Superior temporal gyrus (tissue), 1 donor: ENCODE results near the gene NFIA.

Experiments used
- DNase-seq: peaks from one replicate; pipeline ENCODE4 v3.0.0-alpha.2; 2016; ENCODE audit errors: extremely low spot score

The NFIA gene

GRCh38 chr1:61395146-61395800, 312.9 kb downstream of the NFIA start:
- DNase-seq, result no peak

GRCh38 chr1:61397495-61397894, 315.1 kb downstream of the NFIA start:
- no peak for DNase-seq

GRCh38 chr1:61397935-61398334, 315.6 kb downstream of the NFIA start:
- DNase-seq, result no peak

- no peak for DNase-seq
These were observed 316.8 kb downstream of the NFIA start for GRCh38 chr1:61399199-61399598.

- DNase-seq, result no peak
These were observed 317.9 kb downstream of the NFIA start for GRCh38 chr1:61400131-61400770.

- DNase-seq, result no peak
These were observed 318.6 kb downstream of the NFIA start for GRCh38 chr1:61400997-61401396.

- DNase-seq, result no peak
These were observed 321.6 kb downstream of the NFIA start for GRCh38 chr1:61403679-61404596.

- DNase-seq, result no peak
These were observed 322.4 kb downstream of the NFIA start for GRCh38 chr1:61404597-61405376.

GRCh38 chr1:61406467-61406866, 324.1 kb downstream of the NFIA start:
- DNase-seq, result no peak

- DNase-seq, result peak; percentile 28
These were observed 330.2 kb downstream of the NFIA start for GRCh38 chr1:61412601-61413000.

GRCh38 chr1:61419196-61419595, 336.8 kb downstream of the NFIA start:
- DNase-seq, result no peak

GRCh38 chr1:61419657-61420056, 337.3 kb downstream of the NFIA start:
- no peak for DNase-seq

GRCh38 chr1:61420243-61420642, 337.9 kb downstream of the NFIA start:
- DNase-seq, result no peak

- DNase-seq, result no peak
These were observed 338.8 kb downstream of the NFIA start for GRCh38 chr1:61420909-61421835.

- no peak for DNase-seq
These were observed 341.3 kb downstream of the NFIA start for GRCh38 chr1:61423643-61424042.

GRCh38 chr1:61424382-61424781, 342.0 kb downstream of the NFIA start:
- DNase-seq, result no peak

GRCh38 chr1:61425040-61425439, 342.7 kb downstream of the NFIA start:
- DNase-seq, result no peak

GRCh38 chr1:61426254-61426653, 343.9 kb downstream of the NFIA start:
- DNase-seq, result no peak

- DNase-seq, result no peak
These were observed 344.5 kb downstream of the NFIA start for GRCh38 chr1:61426885-61427284.

GRCh38 chr1:61427510-61427909, 345.1 kb downstream of the NFIA start:
- DNase-seq, result no peak

- DNase-seq, result no peak
These were observed 345.8 kb downstream of the NFIA start for GRCh38 chr1:61428146-61428545.
